Stimulated activated CD8-positive, alpha-beta memory T cell treated with anti-CD3 and anti-CD28 coated beads, Interleukin-2, amount 100 ng/mL, for 1 hour (primary cell): ENCODE measurements around the gene ACKR3.

Experiments used
- DNase-seq, 2 donors: peaks; one replicate each; pipeline ENCODE4 v3.0.0-alpha.2; 2020; ENCODE audit warnings: low read depth in 2 of 2

ACKR3 gene

DNA sequence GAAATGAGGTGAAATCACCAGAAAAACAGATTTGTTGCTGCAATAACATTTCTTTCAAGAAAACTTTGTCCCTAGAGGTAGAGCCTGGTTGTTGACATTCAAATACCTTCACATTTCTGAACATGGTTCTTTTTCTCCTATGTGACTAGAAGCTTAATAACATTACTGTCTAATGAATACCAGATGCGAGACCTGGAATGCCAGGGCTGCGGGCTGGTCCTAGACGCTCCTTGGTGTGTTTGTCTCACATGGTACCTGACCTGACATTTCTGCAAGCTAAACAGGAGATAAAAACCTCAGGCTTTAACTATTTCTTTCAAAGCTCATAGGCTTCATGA, 38.5 kb downstream of the ACKR3 start:
- no peak for DNase-seq

DNA sequence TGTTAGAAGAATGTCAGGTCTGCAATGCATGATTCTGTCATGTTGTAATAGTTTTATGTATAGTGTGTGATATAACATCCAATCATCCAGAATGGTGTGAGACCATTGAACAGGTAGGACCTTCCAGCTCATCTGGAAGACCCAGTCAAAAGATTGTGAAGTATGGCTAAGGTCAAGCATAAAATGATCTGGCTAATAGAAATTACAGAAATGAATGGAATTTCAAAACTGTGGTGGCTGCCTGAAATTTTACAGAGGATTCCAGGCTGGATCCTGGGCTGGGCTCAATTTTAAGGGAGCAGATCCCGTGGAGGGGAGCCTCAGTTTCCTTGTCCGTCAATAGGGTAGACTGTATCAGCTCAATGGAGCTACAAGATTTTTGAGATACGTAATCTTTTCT, 39.1 kb downstream of the ACKR3 start:
- DNase-seq = no peak

DNA sequence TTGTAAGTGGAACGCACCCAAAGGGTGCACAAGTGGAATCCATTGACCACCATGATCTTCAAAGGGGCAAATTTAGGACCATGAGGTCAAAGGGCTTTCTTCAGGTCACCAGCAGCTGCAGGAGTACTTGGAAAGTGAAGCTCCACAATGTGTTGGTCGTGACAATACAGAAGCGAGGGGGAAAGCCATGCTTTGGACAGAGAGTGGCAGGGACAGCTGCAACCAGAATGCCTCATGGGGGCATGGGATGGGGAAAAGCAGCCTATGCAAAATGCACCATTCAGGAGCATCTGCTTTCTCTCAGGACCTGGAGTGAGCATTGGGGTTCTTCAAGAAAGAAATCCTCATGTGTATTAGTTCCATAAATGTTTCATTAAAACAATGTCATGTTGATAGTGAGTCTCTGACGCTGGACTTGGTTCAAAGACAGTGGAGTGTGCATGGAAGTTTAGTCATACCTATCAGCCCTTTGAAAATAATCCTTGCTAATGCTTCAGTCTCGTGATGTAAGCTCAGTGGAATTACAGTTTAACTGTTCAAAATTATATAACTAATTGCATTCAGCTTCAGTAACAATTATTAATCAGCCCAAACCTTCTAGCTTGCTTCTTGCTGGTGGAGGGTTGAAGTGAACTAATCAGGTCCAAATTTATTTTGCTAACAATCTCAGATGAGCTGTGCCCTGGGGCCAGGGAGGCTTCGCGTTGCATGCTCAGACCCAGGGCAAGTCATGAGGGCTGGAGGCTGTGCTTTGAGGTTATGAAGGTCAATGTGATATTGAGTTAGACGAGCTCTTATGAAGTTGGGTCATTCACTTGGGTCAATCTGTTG, 41.6 kb downstream of the ACKR3 start:
- no peak for DNase-seq

DNA sequence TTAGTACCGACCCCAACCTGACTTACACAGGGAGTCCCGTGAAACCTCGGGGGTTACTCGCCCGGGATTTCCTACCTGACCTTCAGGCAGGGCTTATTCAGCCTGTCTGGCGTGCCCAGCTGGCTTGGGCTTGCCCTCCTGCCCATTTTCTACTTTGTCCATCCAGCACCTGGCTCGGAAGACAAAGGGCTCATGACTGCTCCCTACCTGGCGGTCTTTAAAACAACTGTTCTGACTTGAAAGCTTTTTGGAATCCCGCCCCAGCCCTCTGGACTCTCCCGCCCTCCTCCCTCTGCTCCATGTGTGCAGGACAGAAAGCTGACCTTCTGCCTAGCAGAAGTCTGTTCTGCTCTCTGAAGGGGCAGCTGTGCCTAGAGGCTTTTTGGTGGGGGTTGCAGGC, 43.1 kb downstream of the ACKR3 start:
- DNase-seq = no peak

DNA sequence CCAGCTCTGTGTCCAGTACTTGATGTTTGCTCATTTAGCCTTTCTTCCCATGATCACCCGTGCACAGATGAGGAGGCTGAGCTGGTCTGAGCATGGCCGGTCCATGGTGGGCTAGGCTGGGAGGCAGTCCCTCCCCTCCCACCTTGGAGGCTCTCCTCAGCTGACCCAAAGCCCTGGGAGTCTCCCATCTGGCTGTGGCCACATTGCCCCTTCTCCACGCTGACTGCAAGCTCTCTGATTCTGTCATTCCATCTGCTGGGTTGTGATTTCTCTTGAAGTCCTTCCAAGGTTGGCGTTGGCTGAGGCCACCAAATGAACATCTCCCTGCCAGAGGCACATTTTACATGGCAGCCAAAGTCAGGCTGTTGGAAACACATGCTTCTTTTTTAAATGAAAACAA, 44.0 kb downstream of the ACKR3 start:
- no peak for DNase-seq

DNA sequence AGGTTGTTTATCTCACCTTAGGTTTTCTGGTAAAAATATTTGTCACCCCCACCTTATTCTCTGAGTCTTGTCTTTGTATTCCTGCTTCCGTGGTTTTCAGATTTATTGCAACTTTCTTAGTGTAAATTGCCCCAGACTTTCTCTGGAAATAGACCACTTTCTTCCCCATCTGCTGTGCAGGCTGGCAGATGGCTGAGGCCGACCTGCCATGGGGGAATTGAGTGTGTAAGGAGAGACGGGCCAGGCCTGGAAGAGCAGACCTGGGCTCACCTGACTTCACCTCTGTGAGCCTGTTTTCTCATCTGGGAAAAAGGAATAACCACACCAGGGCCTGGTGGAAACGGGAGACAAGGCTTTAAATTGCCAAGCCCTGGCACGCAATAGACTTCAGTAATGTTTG, 44.9 kb downstream of the ACKR3 start:
- DNase-seq = no peak

DNA sequence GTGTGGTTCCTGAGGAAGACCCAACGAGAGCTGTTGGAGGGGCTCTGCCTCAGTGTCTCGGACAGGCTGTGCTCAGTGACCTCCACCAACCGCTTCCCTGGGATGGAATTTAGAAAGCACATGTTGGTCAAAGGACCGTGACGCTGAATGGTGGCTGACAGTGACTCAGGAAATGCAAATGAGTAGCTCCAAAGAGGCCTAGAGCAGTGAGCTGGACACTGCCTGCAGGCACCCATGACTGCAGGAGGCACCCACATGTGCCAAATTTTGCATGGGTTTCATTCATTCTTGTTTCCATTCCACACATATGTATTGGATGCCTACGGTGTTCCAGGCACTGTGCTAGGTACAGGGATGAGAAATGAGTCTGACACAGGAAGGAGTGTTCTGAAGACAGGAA, 46.4 kb downstream of the ACKR3 start:
- no peak for DNase-seq

DNA sequence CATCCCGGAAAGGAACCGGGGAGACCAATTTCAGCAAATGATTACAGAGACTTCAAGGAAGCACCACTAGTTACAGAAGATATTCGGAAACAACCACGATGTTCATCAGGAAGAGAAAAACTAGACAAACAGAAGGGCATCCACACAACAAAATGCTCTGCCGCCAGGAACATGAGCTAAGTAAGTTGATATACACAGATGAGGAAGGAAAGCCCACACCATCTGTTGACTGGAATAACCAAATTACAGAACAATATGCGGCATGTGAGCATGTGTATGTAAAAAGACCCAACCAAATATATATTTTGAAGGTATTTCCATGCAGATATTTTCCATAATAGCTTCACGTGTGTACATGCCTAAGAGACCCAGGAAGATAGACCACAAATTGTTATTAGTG, 47.0 kb downstream of the ACKR3 start:
- DNase-seq = no peak

DNA sequence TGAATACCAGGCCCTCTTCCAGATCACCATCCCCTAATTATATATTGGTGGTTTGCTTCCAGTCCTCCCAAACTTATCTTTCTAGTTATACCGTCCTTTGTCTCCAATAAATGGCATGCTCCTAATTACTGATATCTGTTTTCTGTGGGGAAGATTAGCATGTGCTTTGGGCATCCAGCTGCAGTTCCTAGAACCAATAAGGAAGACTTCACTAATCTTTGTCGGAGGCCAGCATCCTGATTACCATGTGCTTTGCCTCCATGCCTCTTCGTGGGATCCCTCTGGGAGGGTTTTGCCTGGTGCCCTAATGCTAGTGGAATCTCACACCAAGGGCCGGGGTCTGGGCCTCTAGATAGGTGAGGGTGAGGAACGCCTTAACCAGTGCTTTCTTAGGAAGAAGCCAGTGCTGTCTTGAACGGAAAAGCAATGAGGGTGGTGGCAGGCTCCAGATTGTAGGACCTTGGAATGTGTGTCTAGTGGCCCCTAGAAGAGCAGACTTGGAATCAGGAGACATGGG, 47.7 kb downstream of the ACKR3 start:
- no peak for DNase-seq

DNA sequence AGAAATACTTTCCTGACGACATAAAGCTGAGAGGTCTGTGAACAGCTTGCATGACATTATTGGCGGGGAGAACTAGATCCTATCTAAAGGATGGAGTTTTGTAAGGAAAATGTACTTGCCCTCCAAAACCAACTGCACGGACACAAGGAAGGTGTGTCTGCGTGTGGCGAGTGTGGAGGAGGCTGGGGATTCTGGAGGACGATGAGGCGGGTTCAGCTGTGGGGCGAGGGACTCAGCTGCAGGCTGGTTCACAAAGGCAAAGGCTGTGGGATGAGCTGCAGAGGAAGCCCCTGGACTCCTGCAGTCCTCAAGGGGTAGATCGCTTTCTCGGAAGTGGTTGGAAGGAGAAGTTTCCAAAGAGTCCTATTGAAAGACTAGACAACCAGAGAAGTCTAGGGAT, 48.2 kb downstream of the ACKR3 start:
- DNase-seq = no peak

DNA sequence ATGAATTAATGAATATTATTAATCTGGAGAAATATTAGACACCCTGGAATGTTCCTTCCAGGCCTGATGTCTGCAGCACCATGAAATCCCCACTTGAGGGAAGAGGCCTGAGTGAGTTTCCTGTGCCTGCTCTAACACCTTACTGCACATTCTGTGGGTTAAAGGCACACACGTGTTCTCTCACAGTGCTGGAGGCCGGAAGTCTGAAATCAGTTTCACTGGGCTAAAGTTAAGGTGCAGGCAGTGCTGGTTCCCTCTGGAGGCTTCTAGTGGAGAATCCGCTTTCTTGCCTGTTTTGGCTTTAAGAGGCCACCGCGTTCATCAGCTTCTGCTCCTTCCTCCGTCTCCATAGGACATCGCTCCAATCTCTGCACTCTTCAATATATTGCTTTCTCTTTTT, 48.7 kb downstream of the ACKR3 start:
- DNase-seq = no peak

DNA sequence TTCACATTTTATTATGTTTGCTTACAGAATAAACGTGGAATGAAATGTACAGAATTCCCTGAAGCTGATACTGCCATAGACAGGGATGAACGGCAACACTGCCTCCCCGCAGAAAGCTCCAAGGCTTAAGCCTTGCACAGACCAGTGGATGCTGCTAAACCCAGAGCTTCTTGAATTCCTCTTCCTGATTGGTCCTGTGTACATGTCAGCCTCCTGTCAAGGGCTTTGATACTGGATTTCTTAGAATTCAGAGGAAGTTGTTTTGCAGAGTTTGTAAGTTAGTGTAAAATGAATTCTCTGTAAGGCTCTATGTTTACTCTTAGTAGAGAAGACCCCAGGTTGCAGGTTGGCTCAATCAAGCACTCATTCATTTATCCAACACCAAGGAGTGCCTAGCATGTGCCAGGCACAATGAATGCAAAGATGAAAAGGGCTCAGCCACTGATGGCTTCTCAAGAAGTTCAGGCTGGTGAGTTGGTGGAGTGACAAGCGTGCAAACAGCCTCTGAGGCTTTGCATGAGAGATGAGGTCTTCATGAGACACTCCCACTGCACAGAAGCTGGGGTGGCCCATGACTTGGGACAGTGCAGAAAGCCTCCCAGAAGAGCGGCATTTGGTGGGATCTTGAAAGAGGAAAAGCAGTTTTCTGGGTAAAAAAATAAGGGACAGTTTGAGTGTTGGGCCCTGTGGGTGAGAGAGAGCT, 50.4 kb downstream of the ACKR3 start:
- DNase-seq = no peak

DNA sequence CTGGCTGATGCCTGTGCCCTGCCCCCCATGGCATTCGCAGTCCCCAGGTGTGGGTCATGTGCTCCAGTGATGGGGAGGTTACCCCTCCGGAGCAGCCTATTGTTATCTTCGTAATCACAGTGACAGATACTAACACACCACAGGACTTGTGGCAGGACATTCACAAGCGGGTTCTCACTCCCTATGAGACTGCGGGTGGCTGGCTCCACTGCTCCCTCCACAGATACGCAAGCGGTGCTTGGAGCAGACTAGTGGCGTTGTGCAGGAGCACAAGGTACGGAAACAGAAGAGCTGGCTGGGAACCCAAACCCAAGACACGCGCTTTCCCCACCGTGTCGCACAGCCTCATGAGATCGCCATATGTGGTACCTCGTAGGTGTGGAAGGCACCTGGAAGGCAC, 52.2 kb downstream of the ACKR3 start:
- no peak for DNase-seq

DNA sequence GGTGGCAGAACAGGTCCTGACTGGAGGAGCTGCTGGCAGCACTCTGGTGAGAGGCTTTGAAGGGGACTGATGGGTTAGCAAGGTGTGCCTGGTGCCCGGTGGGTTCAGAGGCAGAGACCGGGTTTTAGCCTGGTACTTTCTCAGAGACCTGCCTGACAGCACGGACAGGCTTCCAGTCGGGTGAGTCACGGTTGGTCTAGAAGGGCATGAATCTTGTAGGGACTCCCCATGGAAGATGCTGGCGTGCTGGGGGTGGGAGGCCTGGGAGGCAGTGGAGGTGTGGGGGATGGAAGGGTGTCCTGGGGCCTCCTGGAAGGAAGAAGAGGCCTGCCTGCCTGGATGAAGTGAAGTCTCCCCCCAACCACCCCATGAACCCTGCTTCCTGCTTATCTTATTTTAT, 52.6 kb downstream of the ACKR3 start:
- no peak for DNase-seq

DNA sequence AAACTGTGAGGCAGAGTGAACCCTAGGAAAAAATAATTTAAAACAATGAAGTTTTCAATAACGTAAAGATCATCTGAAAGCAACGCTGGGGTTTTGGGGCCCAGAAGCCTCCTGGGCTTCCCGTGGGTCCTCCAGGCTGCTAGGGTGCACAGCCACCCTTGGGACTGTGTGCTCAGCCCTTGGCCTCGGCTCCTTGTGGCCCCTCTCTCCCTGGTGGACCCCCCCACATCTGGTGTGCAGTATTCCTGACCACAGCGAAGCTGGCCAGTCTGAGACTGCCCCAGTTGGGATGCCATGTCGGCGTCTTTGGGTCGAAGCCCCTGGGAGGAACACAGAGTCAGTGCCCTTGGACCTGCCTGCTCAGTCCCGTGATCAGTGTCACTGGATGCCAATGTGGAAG, 53.0 kb downstream of the ACKR3 start:
- no peak for DNase-seq

DNA sequence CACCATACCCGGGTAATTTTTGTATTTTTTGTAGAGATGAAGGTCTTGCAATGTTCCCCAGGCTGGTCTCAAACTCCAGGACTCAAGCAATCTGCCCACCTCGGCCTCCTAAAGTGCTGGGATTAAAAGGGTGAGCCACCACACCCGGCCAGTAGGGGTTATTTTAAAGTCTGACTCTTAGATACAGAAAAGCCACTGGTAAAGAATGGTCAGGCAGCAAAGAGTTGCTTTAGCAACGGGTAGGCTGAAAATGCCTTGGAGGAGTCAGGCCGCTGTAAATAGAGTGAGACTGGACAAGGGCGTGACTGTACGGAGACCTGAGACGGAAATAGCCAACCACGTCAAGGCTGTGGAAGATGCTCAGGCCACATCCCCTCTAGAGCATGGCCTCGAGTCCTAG, 54.2 kb downstream of the ACKR3 start:
- no peak for DNase-seq

DNA sequence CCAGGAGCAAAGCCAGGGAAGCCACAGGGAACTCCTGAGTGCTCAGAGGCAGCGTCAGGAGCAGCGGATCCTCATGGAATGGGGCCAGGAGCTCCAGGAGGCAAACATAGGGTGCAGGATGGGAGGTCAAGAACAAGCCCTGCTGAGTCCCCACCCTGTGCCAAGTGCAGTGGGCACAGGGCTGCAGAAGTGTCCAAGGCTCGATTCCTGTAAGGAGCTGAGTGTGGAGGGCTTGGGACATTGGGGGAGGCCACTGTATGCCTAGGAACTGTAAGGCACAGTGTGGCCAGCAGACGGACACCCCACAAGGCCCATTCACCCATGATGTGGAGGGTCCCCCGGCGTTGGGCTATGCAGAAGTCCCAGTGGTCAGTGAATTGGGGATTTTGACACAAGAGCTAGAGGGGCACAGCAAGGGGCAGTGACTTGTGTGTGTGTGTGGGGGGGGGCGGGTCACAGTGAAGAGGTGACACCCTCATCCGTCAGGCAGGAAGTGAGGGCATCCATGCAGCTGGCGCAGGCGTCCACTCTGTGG, 55.6 kb downstream of the ACKR3 start:
- DNase-seq = no peak

DNA sequence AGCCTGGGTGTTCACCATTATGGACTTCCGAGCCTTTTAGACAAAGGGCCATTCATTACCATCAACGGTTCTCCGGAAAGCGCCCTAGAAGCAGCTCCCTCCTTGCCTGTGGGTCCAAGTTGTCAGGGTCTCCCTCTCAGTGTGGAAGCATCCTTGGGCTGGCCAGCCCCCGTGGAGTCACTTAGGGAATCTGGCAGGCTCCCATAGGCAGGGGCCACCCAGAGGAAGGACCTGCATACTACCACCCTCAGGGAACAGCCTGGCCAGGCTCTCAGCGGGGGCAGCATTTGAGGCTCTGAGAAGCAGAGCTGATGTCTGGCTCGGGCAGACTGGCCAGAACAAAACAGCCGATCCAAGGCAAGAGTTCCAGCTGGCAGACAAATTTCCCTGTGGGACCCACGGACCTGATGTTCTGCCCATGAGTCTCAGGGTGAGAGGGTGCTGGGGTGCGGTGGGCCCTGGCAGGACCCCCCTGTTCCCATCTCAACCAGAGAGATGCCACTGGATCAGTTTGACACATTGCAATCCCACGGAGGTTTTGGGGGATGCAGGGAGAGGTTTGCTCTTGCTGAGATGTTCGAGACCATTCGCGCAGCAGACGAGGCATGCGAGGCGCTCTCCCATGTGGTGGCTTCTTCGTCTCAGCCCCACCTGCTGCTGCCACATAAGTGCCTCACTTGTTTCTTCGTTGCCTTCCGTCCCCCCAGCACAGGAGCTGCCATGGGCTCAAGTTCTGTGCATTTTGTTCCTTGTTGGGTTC, 56.9 kb downstream of the ACKR3 start:
- no peak for DNase-seq

DNA sequence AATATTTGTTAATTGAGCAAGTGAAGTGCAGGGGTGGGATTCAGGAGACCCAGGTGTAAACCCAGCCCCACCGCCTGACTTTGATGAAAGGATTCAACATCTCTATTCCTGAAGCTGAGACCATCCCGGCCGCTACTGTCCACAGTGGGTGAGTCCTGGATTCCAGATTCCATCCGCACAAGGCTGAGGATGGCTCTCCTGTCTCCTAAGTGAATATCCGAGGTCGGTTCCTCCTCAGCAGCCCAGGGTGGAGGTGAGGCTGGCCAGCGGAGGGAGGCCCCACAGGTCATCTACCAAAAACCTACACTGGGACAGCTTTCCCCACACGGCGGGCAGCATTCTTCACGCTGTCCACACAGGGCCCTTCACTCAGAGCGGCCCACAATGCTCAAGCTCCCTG, 57.6 kb downstream of the ACKR3 start:
- no peak for DNase-seq

DNA sequence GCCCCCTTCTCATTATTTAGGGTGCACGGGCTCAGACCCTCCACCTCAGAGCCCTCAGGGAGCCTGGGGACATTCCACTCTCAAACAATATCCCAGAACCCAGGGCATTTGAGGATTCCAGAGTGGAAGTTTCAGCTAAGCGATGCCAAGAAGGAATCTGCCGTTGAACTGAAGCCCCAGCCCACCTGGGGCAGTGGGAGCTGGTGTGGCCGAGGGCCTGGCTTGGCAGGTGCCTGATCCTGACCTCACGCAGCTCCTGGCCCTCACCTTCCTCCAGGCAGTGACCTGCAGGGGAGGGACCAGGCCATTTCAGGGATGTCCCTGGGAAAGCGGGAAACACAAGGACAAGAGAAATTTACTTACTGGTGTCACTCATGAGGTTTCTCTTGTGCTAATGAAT, 58.2 kb downstream of the ACKR3 start:
- no peak for DNase-seq

DNA sequence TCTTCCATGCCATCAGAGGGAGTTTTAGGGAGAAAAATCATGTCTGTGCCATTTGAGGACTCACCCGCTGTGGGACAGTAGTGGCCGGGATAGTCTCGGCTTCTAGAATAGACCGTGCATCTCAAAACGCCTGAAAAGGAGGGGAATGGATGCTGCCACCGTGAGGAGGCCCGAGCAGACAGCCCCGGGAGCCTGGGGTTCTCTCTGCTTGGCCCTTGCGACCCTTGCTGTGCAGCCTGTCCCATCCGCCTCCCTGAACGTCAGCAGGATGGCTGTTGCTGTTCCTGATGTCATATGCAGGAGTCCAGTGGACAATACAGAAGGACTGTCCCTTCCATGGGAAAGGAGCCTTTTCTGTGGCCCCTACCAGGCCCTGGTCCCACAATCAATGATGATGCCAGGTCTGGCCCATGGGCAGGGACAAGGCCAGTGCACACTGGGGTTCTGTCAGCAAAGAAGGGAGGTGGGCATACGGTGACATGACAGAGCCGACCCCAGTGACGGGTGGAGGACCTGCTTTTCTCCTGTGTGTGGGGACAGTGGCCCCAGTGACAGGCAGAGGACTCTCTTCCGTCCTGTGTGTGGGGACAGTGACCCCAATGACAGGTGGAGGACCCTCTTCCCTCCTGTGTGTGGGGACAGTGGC, 58.8 kb downstream of the ACKR3 start:
- DNase-seq = no peak
